Measurements from ENCODE around the gene CD40. TPM values are rescaled to one million over a fixed set of nuclear protein-coding genes. Genes with fewer than 3 reads are reported as not detected.

The CD40 gene
- total RNA-seq, 1 experiment from 2014 or later = 14.1 TPM

DNA sequence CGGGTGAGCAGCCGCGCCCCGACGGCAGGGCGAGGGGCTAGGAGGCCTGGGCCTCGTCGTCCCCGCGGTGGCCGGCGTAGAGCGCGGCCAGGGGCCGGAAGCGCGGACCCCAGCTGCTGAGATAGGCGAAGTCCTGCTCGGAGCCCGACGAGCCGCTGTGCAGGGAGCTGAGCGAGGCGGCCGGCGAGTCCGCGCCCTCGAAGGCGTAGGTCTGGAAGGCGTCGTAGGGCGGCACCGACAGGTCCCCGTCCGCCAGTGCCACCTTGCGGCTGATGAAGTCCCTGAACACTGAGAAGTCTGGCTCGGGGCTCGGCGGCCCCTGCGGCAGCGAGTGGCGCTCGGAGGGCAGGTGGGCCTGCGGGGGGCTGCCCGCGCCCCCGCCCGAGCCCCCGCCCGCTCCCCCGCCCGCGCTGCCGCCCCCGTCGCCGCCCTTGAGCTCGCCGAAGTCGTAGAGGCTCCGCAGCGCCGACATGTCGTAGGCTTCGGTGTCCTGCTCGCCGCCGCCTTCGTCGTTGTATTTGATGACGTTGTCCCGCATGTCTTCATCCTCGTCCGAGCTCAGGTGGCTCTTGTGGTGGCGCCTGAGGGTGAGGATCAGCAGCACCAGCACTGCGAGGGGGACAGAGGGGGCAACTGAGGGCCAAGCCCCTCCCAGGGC lies 56.5 kb downstream of the CD40 start:
- DNase-seq (ENCODE audit: low read depth, low spot score) (peak; percentile 10), ATAC-seq (peak; percentile 95)
- Histone ChIP-seq H3K4me1 (ENCODE audit: control insufficient read depth, insufficient read depth, low read length) (no peaks in the 10 kb centered on the region), H3K9me3 (ENCODE audit: control insufficient read depth, insufficient read depth, low read depth, low read length) (no peaks in the 10 kb centered on the region), H3K36me3 (ENCODE audit: control insufficient read depth, insufficient read depth, low read length) (no peaks in the 10 kb centered on the region), H3K27me3 (ENCODE audit: control insufficient read depth, insufficient read depth, low read length) (peaks cover 24% of the 10 kb centered on the region), H3K4me3 (ENCODE audit: low read depth in 2 of 2, low read length in 2 of 2) (no peak overlapping the region), H3K27ac (ENCODE audit: low read length) (no peak overlapping the region)
- intact Hi-C loops (cut with micrococcal nuclease; ENCODE audit: unreplicated experiment) = no loop called here
- POLR2A ChIA-PET = no interaction called here
- BruUV-seq (replicated peaks) = no TSS peak
- in situ Hi-C loops (cut with HindIII; ENCODE audit: low pct_unique_long_range_greater_than_20kb, low sequenced_read_pairs) = no loop called here
- TF ChIP-seq, protein P1, sequence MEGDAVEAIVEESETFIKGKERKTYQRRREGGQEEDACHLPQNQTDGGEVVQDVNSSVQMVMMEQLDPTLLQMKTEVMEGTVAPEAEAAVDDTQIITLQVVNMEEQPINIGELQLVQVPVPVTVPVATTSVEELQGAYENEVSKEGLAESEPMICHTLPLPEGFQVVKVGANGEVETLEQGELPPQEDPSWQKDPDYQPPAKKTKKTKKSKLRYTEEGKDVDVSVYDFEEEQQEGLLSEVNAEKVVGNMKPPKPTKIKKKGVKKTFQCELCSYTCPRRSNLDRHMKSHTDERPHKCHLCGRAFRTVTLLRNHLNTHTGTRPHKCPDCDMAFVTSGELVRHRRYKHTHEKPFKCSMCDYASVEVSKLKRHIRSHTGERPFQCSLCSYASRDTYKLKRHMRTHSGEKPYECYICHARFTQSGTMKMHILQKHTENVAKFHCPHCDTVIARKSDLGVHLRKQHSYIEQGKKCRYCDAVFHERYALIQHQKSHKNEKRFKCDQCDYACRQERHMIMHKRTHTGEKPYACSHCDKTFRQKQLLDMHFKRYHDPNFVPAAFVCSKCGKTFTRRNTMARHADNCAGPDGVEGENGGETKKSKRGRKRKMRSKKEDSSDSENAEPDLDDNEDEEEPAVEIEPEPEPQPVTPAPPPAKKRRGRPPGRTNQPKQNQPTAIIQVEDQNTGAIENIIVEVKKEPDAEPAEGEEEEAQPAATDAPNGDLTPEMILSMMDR (IDR thresholded peaks at IDR 0.05) = peak; percentile 92
- TF ChIP-seq, protein P2, sequence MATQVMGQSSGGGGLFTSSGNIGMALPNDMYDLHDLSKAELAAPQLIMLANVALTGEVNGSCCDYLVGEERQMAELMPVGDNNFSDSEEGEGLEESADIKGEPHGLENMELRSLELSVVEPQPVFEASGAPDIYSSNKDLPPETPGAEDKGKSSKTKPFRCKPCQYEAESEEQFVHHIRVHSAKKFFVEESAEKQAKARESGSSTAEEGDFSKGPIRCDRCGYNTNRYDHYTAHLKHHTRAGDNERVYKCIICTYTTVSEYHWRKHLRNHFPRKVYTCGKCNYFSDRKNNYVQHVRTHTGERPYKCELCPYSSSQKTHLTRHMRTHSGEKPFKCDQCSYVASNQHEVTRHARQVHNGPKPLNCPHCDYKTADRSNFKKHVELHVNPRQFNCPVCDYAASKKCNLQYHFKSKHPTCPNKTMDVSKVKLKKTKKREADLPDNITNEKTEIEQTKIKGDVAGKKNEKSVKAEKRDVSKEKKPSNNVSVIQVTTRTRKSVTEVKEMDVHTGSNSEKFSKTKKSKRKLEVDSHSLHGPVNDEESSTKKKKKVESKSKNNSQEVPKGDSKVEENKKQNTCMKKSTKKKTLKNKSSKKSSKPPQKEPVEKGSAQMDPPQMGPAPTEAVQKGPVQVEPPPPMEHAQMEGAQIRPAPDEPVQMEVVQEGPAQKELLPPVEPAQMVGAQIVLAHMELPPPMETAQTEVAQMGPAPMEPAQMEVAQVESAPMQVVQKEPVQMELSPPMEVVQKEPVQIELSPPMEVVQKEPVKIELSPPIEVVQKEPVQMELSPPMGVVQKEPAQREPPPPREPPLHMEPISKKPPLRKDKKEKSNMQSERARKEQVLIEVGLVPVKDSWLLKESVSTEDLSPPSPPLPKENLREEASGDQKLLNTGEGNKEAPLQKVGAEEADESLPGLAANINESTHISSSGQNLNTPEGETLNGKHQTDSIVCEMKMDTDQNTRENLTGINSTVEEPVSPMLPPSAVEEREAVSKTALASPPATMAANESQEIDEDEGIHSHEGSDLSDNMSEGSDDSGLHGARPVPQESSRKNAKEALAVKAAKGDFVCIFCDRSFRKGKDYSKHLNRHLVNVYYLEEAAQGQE (IDR thresholded peaks at IDR 0.05; ENCODE audit: insufficient read depth in 1 of 2, low read depth in 2 of 2, low read length in 1 of 2) = no peak
- CTCF ChIA-PET = no interaction called here

DNA sequence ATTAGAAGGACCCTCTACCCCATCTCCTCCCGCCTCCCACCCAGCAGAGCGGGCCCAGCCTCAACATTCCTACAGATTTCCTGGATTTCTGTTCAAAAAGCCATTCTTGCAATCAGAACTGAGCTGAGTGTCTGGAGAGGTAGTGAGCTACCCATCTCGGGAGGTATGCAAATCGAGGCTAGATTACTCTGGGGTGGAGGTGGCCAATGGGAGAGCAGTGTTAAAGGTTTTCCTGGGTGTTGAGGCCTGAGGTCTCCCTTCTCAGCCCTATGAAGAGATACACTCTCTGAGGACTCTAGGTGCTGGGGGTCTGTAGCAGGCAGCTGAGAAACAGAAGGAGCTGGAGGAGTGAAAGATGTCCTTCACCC lies 57.0 kb downstream of the CD40 start:
- peaks cover 24% of the 10 kb centered on the region for H3K27me3 ChIP-seq (ENCODE audit: control insufficient read depth, insufficient read depth, low read length)
- CTCF ChIA-PET = no interaction called here

More for the DNA sequence above, 57.0 kb downstream of the CD40 start:
- TF ChIP-seq, protein P1 (IDR thresholded peaks at IDR 0.05) = no peak
- no peak for TF ChIP-seq TCF7L2 (IDR thresholded peaks at IDR 0.05; ENCODE audit: low read depth, low read length)
- TF ChIP-seq, protein P2 (IDR thresholded peaks at IDR 0.05; ENCODE audit: insufficient read depth in 1 of 2, low read depth in 2 of 2, low read length in 1 of 2) = no peak
- no peak for TF ChIP-seq SIN3A (IDR thresholded peaks at IDR 0.05; ENCODE audit: borderline replicate concordance, insufficient read depth, low read depth, low read length)
- no peak for TF ChIP-seq POLR2AphosphoS5 (IDR thresholded peaks at IDR 0.05; ENCODE audit: low read depth, low read length)
- in situ Hi-C loops (cut with HindIII; ENCODE audit: low pct_unique_long_range_greater_than_20kb, low sequenced_read_pairs) (no loop called here), intact Hi-C loops (cut with micrococcal nuclease; ENCODE audit: unreplicated experiment) (no loop called here)
- Histone ChIP-seq H3K36me3 (ENCODE audit: control insufficient read depth, insufficient read depth, low read length) (no peaks in the 10 kb centered on the region), H3K4me3 (ENCODE audit: low read depth in 2 of 2, low read length in 2 of 2) (no peak overlapping the region), H3K27ac (ENCODE audit: low read length) (no peak overlapping the region), H3K9me3 (ENCODE audit: control insufficient read depth, insufficient read depth, low read depth, low read length) (no peaks in the 10 kb centered on the region), H3K4me1 (ENCODE audit: control insufficient read depth, insufficient read depth, low read length) (no peaks in the 10 kb centered on the region)
- ATAC-seq (no peak), DNase-seq (ENCODE audit: low read depth, low spot score) (no peak)
- BruUV-seq (replicated peaks) = no TSS peak
- POLR2A ChIA-PET = no interaction called here
